K562 (cell line): ENCODE data around the gene ADAM8. TPM values are rescaled to one million over a fixed set of nuclear protein-coding genes. Genes with fewer than 3 reads are reported as not detected.

Source experiments
- ATF2 ChIP-seq: sonication (generic); formaldehyde crosslinking; IDR thresholded peaks from 2 replicates; pipeline ENCODE4 v1.8.1; 2022; ENCODE audit warnings: missing genetic modification reagents
- CXXC5 ChIP-seq: fragments of 250-450 bp; sonication (Bioruptor Pico); IDR thresholded peaks from 2 replicates; pipeline ENCODE4 v1.8.0; 2022; ENCODE audit warnings: inconsistent platforms, mild to moderate bottlenecking, moderate library complexity
- DLX4 ChIP-seq: fragments of 250-450 bp; sonication (Bioruptor Pico); IDR thresholded peaks from 2 replicates; pipeline ENCODE4 v1.6.1; 2021; ENCODE audit warnings: mild to moderate bottlenecking
- GABPA ChIP-seq: fragments of 200-800 bp; sonication (Bioruptor generic); conservative IDR thresholded peaks from 2 replicates; pipeline ENCODE4 v1.6.1; 2016; ENCODE audit warnings: low read depth, missing genetic modification characterization, missing compliant biosample characterization
- GTF3C2 ChIP-seq: IDR thresholded peaks from 3 replicates; pipeline ENCODE4 v1.6.1; 2011; ENCODE audit warnings: borderline replicate concordance, mild to moderate bottlenecking, moderate library complexity; ENCODE audit not compliant: insufficient read length; ENCODE audit errors: extremely low read depth
- PHF20 ChIP-seq: fragments of 450-650 bp; IDR thresholded peaks from 2 replicates; pipeline ENCODE4 v1.6.1; 2018; ENCODE audit not compliant: partially characterized antibody
- POLR2G ChIP-seq: fragments of 200-400 bp; formaldehyde crosslinking; IDR thresholded peaks from 2 replicates; pipeline ENCODE4 v1.6.1; 2017; ENCODE audit warnings: low read depth, mild to moderate bottlenecking, antibody characterized with exemption, low read length, moderate library complexity
- RERE ChIP-seq: sonication (generic); formaldehyde crosslinking; IDR thresholded peaks from 2 replicates; pipeline ENCODE4 v1.8.0; 2023; ENCODE audit warnings: missing genetic modification reagents, mild to moderate bottlenecking, borderline replicate concordance
- SPI1 ChIP-seq: IDR thresholded peaks from 2 replicates; pipeline ENCODE4 v1.6.1; 2011; ENCODE audit warnings: low read depth, low read length, control low read depth, borderline replicate concordance
- TAF9B ChIP-seq: fragments of 450-650 bp; IDR thresholded peaks from 2 replicates; pipeline ENCODE4 v1.6.1; 2018; ENCODE audit warnings: mild to moderate bottlenecking; ENCODE audit not compliant: partially characterized antibody
- TFAP4 ChIP-seq: sonication (generic); formaldehyde crosslinking; IDR thresholded peaks from 2 replicates; pipeline ENCODE4 v1.8.0; 2022; ENCODE audit warnings: missing genetic modification reagents, mild to moderate bottlenecking, moderate library complexity, borderline replicate concordance
- ZBTB7A ChIP-seq: IDR thresholded peaks from 2 replicates; pipeline ENCODE4 v1.6.1; 2011; ENCODE audit warnings: low read depth, mild to moderate bottlenecking, low read length, moderate library complexity, borderline replicate concordance; ENCODE audit not compliant: control insufficient read depth
- ZFX ChIP-seq: sonication (generic); formaldehyde crosslinking; IDR thresholded peaks from 2 replicates; pipeline ENCODE4 v1.8.0; 2022; ENCODE audit warnings: mild to moderate bottlenecking, missing genetic modification reagents, moderate library complexity
- ZNF212 ChIP-seq: fragments of 450-650 bp; formaldehyde crosslinking; IDR thresholded peaks from 2 replicates; pipeline ENCODE4 v1.4.0; 2020; ENCODE audit warnings: mild to moderate bottlenecking
- ZNF778 ChIP-seq: fragments of 450-650 bp; formaldehyde crosslinking; IDR thresholded peaks from 2 replicates; pipeline ENCODE4 v1.4.0; 2020; ENCODE audit warnings: mild to moderate bottlenecking, moderate library complexity
- polyA plus RNA-seq, 8 experiments: library from polyadenylated mRNA; depleted of rRNA in 4 of 8; stranded (reverse) in 5 of 8; unstranded in 3 of 8; fragments of >200 nt; fragmentation: Nextera tagmentation in 2 of 8; fragmentation: Illumina TruSeq in 1 of 8; extraction: Ambion mirVana in 2 of 8; extraction: Trizol in 1 of 8; gene quantifications; 2 replicates each; pipeline versions ENCODE4 v1.2.1 to v1.2.3, GENCODE V29; 2011 to 2014; ENCODE audit warnings: inconsistent platforms in 1 of 8, missing spikeins in 1 of 8
- total RNA-seq, 7 experiments: library from RNA; depleted of rRNA in 6 of 7; stranded (reverse); fragments of >200 nt in 6 of 7; fragmentation: Illumina TruSeq in 2 of 7; extraction: Trizol in 2 of 7; gene quantifications; 2 replicates each; pipeline versions ENCODE4 v1.2.1 to v1.2.3, GENCODE V29; 2011 to 2021; ENCODE audit warnings: low replicate concordance in 1 of 7

ADAM8 gene
- total and polyA plus RNA-seq, 9 of the 15 experiments (the other 6 are each of a cell fraction or from before 2014, with no cell fraction given), result 0.07 to 7.0 (median 1.1) TPM

DNA sequence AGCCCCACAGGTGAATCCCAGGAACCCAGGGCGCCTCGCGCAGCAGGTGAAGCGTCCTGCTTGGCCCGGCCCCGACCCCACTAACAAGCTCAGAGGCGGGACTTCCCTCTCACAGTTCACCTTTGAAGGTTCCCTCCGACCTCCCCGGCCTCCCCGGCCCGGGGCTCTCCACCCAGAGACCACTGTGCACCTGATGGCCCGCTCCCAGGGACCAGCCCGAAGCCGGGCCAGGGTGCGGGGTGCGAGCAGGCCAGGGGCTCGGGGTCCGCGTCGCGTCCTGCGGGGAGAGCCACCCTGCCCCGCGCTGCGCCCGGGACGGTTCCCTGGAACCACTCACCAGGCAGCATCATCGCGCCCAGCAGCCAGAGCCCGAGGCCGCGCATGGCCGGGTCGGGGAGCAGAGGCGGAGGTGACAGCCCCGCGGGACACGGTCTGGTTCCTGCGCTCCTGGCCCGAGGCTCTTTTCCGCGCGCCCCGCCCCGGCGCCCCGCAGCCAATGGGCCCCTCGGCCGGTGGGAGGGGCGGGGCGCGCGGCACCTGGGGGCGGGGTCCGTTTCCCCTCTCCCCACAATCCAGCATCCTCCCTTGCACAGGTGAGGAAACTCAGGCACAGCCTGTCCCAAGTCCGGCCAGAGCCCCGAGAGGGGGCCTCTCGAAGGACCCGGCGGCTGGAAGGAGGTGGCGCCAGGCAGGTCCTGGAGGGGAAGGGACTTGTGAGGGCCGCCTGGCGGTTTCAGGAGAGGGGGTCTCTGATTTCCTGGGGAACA is at the start of gene ADAM8 (continued):
- TF ChIP-seq ATF2 (CRISPR knock-in tag), result no peak
- TF ChIP-seq SPI1, result no peak
- no peak for TF ChIP-seq ZNF778
- no peak for TF ChIP-seq DLX4 (CRISPR knock-in tag)
- no peak for TF ChIP-seq TAF9B
- TF ChIP-seq GABPA (tag), result no peak
- peak; percentile 47; the same call in 1 of the 2 replicates for TF ChIP-seq POLR2G
- TF ChIP-seq TFAP4 (CRISPR knock-in tag), result no peak
- peak; percentile 35; the same call in 1 of the 2 replicates for TF ChIP-seq ZBTB7A
- TF ChIP-seq CXXC5 (CRISPR knock-in tag), result no peak
- TF ChIP-seq ZNF212 (CRISPR knock-in tag), result no peak
- no peak for TF ChIP-seq PHF20
- TF ChIP-seq ZFX (CRISPR knock-in tag), result 0 out of 2 replicates have a peak, but pooled peaks have one; percentile 16
- no peak for TF ChIP-seq RERE
- TF ChIP-seq GTF3C2, result no peak
